Lower leg skin (tissue), 4 donors: ENCODE results near the gene ZNF611. TPM values are rescaled to one million over a fixed set of nuclear protein-coding genes. Genes with fewer than 3 reads are reported as not detected.
"Not testable (repeated sequence)": the region's sequence is repeated elsewhere in the genome, so short reads cannot be mapped to it uniquely, and the experiment has no call there.

Source experiments
- DNase-seq, 2 donors: peaks; one replicate each; pipeline ENCODE4 v3.0.0-alpha.2; 2019; ENCODE audit warnings: low spot score in 2 of 2
- H3K4me3 ChIP-seq: fragments of 200-600 bp; sonication (generic); 2 replicates; pipeline ENCODE4 v1.5.1; 2017; ENCODE audit warnings: mild to moderate bottlenecking, low read depth; ENCODE audit not compliant: poor library complexity, severe bottlenecking
- POLR2A ChIP-seq, 2 donors: fragments of 450-650 bp; IDR thresholded peaks; one replicate each; pipeline ENCODE4 v1.6.1; 2016 to 2017; ENCODE audit warnings: antibody characterized with exemption in 2 of 2, mild to moderate bottlenecking in 1 of 2, moderate library complexity in 1 of 2
- WGBS, 2 donors: methylation state at CpG; one replicate each; pipeline ENCODE4 v1.1.5; 2018; 5-methylcytosine and 5-hydroxymethylcytosine counted together
- intact Hi-C: fragments of 100-400 bp; cut with DNase I; formaldehyde crosslinking; loops from one replicate; pipeline ENCODE4 v1.15.0; 2023; ENCODE audit warnings: low total_unique reads
- total RNA-seq, 4 donors: library from RNA; depleted of rRNA; stranded (reverse); fragments of >200 nt; gene quantifications; one replicate each; pipeline ENCODE4 v1.1.0, GENCODE V29; 2016
- TF ChIP-seq, protein P1 (sequence below), 3 donors: fragments of 450-650 bp; IDR thresholded peaks; one replicate each; pipeline ENCODE4 v1.5.1; 2016; ENCODE audit warnings: antibody characterized with exemption in 3 of 3, mild to moderate bottlenecking in 3 of 3, moderate library complexity in 2 of 3

The ZNF611 gene
- total RNA-seq, 4 donors from 2014 or later: 7.8 to 13.5 (median 10.2) TPM

DNA sequence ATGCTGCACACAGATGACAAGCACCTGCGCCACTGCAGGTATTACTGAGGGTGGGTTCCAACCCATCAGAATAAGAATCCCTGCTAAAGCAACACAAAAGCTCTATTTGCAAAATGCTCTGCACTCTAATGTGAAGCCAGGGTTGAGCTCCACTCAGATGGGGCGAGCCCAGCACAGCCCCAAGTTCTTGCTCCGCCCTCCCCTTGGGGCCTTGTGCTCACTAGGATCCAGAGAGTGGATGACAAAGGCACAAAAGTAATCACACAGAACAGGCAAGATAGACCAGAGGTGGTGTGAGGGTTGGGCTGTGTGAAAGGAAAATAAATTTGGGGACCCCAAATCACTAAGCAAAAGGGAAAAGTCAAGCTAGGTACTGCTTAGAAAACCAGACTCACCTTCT lies 8.2 kb upstream of the ZNF611 start:
- no peak overlapping the region for H3K4me3 ChIP-seq
- 68 to 74% methylated on average over 3 of the region's 3 CpGs for WGBS, 2 donors
- intact Hi-C loops: no loop called here
- TF ChIP-seq, protein P1, sequence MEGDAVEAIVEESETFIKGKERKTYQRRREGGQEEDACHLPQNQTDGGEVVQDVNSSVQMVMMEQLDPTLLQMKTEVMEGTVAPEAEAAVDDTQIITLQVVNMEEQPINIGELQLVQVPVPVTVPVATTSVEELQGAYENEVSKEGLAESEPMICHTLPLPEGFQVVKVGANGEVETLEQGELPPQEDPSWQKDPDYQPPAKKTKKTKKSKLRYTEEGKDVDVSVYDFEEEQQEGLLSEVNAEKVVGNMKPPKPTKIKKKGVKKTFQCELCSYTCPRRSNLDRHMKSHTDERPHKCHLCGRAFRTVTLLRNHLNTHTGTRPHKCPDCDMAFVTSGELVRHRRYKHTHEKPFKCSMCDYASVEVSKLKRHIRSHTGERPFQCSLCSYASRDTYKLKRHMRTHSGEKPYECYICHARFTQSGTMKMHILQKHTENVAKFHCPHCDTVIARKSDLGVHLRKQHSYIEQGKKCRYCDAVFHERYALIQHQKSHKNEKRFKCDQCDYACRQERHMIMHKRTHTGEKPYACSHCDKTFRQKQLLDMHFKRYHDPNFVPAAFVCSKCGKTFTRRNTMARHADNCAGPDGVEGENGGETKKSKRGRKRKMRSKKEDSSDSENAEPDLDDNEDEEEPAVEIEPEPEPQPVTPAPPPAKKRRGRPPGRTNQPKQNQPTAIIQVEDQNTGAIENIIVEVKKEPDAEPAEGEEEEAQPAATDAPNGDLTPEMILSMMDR (IDR thresholded peaks at IDR 0.05): no peak
- no peak for TF ChIP-seq POLR2A (IDR thresholded peaks at IDR 0.05)
- DNase-seq: no peak

DNA sequence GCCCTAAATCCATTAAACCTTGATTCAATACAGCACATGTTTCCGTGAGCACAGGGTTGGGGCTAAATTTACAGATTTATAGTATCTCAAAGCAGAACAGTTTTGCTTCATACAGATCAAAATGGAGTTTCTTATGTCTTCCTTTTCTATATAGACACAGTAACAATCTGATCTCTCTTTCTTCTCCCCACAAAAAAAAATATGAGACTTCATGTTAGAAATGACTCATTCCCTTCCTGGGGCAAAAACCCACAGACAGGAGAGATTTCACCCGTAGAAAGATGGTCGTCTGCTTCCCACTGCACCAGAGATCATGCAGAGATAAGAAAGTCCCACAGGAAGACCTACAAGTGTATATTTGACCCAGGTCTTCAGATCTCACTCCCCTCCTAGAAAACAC lies 7.7 kb upstream of the ZNF611 start:
- intact Hi-C loops: no loop called here
- WGBS, 2 donors: 30 to 39% methylated on average over 3 of the region's 3 CpGs
- H3K4me3 ChIP-seq: no peak overlapping the region
- TF ChIP-seq POLR2A (IDR thresholded peaks at IDR 0.05): no peak
- TF ChIP-seq, protein P1 (IDR thresholded peaks at IDR 0.05): no peak
- no peak for DNase-seq

DNA sequence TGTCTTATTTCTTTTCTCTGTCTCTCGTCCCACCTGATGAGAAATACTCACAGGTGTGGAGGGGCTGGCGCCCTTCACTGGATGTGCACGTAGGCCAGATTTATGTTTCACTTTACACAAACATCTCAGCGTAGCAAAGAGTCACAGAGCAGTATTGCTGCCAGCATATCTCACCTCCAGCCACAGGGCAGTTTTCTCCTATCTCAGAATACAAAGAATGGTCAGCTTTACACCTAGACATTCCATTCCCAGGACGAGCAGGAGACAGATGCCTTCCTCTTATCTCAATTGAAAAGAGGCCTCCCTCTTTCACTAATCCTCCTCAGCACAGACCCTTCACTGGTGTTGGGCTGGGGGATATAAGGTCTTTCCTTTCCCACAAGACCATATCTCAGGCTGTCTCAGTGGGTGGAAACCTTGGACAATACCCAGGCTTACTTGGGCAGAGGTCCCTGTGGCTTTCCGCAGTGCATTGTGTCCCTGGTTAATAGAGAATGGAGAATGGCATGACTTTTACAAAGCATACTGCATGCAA lies 7.2 kb upstream of the ZNF611 start:
- TF ChIP-seq, protein P1 (IDR thresholded peaks at IDR 0.05): no peak
- no peak for TF ChIP-seq POLR2A (IDR thresholded peaks at IDR 0.05)
- intact Hi-C loops: no loop called here
- 77 to 79% methylated on average over 6 of the region's 6 CpGs for WGBS, 2 donors
- DNase-seq: no peak
- H3K4me3 ChIP-seq: no peak overlapping the region

DNA sequence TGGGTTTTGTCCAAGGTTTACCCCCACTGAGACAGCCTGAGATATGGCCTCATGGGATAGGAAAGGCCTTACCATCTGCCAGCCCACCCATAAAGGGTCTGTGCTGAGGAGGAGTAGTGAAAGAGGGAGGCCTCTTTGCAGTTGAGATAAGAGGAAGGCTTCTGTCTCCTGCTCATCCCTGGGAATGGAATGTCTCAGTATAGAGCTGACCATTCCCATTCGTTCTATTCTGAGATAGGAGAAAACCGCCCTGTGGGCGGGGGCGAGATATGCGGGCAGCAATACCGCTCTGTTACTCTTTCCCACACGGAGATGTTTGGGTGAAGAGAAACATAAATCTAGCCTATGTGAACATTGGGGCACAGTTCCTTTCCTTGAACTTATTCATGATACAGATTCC lies 6.5 kb upstream of the ZNF611 start:
- WGBS, 2 donors: 80 to 85% methylated on average over 7 of the region's 7 CpGs
- H3K4me3 ChIP-seq, intact Hi-C loops, DNase-seq: not testable (repeated sequence)

DNA sequence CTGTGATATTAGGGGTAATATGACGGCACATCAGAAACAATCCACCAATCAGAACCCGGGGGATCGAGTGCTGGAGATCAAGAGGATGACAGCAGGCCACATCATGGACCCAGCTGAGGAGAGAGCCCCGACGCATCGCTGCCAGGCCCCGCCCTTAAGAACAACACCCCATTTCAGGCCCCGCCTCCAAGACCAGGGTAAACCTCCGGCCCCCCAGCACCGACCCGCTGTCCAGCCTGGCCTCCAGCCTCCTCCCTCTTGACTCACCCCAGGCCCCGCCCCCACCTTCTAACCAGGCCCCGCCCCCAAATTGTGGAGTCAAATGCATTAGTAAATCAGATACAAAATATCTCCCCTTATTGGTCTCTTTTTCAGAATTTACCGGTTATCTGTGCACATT lies 4.7 kb upstream of the ZNF611 start:
- no peak for DNase-seq
- intact Hi-C loops: no loop called here
- TF ChIP-seq POLR2A (IDR thresholded peaks at IDR 0.05): no peak
- TF ChIP-seq, protein P1 (IDR thresholded peaks at IDR 0.05): no peak

DNA sequence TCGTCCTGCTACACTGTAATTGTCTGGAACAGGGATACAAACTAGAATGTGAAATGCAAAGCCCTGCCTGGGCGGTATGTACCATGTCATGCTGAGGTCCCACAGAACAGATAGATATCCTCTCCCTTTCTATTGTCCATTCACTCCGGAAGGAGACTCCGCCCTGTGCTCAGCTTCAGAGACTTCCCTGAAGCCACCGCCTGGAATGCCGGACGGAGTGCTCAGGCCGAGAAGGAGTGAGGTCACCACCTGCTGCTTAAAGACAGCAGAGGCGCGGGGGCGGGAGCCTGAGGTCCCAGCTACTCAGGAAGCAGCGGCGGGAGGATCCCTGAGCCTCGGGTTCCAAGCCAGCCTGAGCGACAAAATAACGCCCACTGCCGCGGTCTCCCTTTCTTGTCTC lies 890 bp upstream of the ZNF611 start:
- intact Hi-C loops: no loop called here
- no peak for TF ChIP-seq POLR2A (IDR thresholded peaks at IDR 0.05)
- TF ChIP-seq, protein P1 (IDR thresholded peaks at IDR 0.05): no peak
- 74 to 76% methylated on average over 18 of the region's 18 CpGs for WGBS, 2 donors
- H3K4me3 ChIP-seq: no peak overlapping the region
- DNase-seq: peak; percentile 18 to 87

More for the DNA sequence above, 4.7 kb upstream of the ZNF611 start:
- H3K4me3 ChIP-seq: no peak overlapping the region
- WGBS, 2 donors: 87 to 92% methylated on average over 14 of the region's 14 CpGs
